Frontal cortex (tissue), 4 donors: Measurements from ENCODE around the gene CHAF1A. TPM values are rescaled to one million over a fixed set of nuclear protein-coding genes. Genes with fewer than 3 reads are reported as not detected.
A peak's percentile ranks its signal among the peaks of the same experiment; 100 is the strongest.

Experiments used
- DNase-seq, 2 donors: peaks; one replicate each; pipeline ENCODE4 v3.0.0; 2012; ENCODE audit warnings: low spot score in 2 of 2
- FAIRE-seq: peaks from 2 replicates; lab custom pipeline; 2012; peaks lifted over from hg19 to GRCh38; lab: Jason Lieb, UNC
- small RNA-seq: library from RNA; depleted of rRNA; stranded (forward); fragments of <200 nt; gene quantifications from one replicate; pipeline ENCODE3, GENCODE V24; 2014
- total RNA-seq: library from RNA; depleted of rRNA; stranded (reverse); fragments of >200 nt; gene quantifications from one replicate; pipeline ENCODE4 v1.2.3, GENCODE V29; 2014
- donor health status: control.
- donor health status: control.
- donor health status: control.

Gene CHAF1A
- total RNA-seq, 1 donor from 2014 or later: 11.8 TPM

DNA sequence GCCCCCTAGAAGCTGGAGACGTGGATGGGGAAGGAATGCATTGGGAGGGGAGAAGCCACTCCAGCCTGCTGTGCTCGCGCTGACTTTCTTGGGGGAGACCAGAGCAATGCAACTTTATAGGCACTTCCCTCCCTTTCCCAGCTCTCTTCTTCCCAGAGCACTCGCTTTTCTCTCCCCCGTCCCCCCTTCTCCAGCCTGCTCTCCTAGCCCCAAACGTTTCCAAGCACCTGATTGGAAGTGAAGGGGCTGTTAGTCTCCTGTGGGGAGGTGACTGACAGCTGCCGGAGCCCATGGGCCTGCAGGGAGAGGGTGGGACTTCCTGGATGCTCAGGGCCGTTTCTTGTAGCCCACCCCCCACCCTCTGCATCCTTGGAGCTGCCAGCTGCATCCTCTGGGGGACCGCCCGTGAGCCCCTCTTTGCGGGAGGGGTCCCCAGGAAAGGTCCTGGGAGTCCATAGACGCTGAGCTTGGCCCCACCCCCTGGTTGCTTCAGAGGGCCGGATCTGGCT lies 72.1 kb downstream of the CHAF1A start:
- DNase-seq: peak in 1 of 2 donors; percentile 72
- no peak for FAIRE-seq

DNA sequence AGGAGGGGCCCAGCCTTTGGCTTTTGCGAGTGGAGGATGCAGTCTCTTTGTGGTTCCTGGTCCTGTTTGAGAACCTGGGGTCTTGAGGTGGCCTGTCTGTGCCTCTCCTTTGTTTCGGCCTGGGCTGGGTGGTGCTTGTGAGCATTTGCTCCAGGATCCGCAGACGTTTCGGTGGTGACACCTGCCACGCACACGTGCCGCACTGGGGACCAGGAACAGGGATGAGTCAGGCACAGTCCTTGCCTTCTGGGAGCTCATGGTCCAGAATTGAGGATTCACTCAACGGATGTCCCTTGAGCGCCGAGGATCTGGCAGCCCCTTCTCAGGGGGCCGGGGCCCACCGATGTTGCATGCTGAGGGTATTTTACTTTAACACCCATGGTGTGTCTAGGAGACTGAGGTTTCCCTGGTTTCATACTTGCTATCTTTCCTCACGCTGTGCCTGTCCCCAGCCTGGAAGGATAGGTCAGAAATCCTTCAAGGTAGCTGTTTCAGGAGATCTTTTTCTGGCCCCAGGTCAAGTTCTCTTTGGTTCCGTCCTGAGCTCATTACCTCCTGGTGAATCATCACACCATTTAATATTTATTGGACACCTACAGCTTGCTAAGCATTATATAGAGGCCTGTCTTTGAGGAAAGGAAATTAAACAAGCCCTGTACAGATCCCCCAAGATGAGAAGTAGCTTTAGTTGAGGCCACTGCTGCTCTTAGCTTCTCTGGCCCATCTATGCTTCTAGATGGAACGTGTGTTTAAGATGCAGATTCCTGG lies 74.8 kb downstream of the CHAF1A start:
- DNase-seq (no peak), FAIRE-seq (no peak)

GRCh38 chr19:4482721-4483364 lies 80.4 kb downstream of the CHAF1A start:
- no peak for DNase-seq
- no peak for FAIRE-seq

DNA sequence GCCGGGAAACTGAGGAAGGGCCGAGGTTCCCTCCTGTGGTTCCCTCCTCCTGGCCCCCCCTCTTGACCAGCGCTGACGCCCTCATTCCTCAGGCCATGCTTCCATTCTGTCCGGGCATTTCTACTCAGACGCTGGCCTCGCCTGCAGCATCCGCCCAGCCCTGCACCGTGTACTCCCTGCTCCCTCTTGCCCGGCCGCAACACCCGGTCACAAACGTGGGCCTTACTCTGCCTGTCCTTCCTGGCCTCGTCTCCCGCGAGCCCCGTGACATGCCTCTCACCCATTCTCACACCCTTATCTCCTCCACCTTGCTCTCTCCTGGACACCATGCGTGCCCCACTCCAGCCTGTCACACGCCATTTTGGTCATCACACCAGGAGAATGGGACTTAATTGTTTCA lies 80.9 kb downstream of the CHAF1A start:
- FAIRE-seq: no peak
- no peak for DNase-seq

GRCh38 chr19:4487572-4487971 lies 85.1 kb downstream of the CHAF1A start:
- no peak for FAIRE-seq
- DNase-seq: no peak

GRCh38 chr19:4488496-4488895 lies 86.1 kb downstream of the CHAF1A start:
- FAIRE-seq: no peak

DNA sequence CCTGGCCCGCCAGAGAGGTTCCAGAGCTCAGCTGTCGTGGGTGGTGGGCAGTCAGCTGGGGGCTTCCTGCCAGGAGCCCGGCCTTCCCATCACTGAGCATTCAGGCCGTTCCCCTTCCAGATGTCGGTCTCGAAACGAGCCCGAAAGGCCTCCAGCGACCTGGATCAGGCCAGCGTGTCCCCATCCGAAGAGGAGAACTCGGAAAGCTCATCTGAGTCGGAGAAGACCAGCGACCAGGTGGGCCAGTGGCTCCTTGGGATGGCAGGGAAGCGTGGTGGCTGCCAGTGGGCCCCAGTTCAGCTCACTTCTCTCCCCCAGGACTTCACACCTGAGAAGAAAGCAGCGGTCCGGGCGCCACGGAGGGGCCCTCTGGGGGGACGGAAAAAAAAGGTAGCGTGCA lies 89.0 kb downstream of the CHAF1A start:
- DNase-seq (no peak), FAIRE-seq (no peak)

More at GRCh38 chr19:4488496-4488895, 86.1 kb downstream of the CHAF1A start:
- no peak for DNase-seq

- no peak for DNase-seq
- FAIRE-seq: no peak
These were observed 90.1 kb downstream of the CHAF1A start for GRCh38 chr19:4492337-4493103.

Small RNA genes within 50 kb of the gene (small RNA-seq; reads per million reads assigned to genes)
- gene MIR4746: not detected

Other genes with a start within 250 kb of the CHAF1A start
- not detected for gene CREB3L3, start 249.0 kb upstream of the CHAF1A start, total RNA-seq
- gene SIRT6, start 220.1 kb upstream of the CHAF1A start, total RNA-seq: 10.2 TPM
- 8.2 TPM for gene ANKRD24, start 220.0 kb upstream of the CHAF1A start, total RNA-seq
- not detected for gene EBI3, start 173.1 kb upstream of the CHAF1A start, total RNA-seq
- 17.9 TPM for gene YJU2, start 155.6 kb upstream of the CHAF1A start, total RNA-seq
- 2.0 TPM for gene SHD, start 123.4 kb upstream of the CHAF1A start, total RNA-seq
- not detected for gene TMIGD2, start 100.3 kb upstream of the CHAF1A start, total RNA-seq
- 38.7 TPM for gene FSD1, start 98.0 kb upstream of the CHAF1A start, total RNA-seq
- 0.82 TPM for gene STAP2, start 63.8 kb upstream of the CHAF1A start, total RNA-seq
- 18.8 TPM for gene MPND, start 59.1 kb upstream of the CHAF1A start, total RNA-seq
- gene SH3GL1, start 2.1 kb upstream of the CHAF1A start, total RNA-seq: 17.5 TPM
- gene UBXN6, start 55.2 kb downstream of the CHAF1A start, total RNA-seq: 91.3 TPM
- gene HDGFL2, start 69.7 kb downstream of the CHAF1A start, total RNA-seq: 44.8 TPM
- under 0.01 TPM for gene PLIN4, start 115.8 kb downstream of the CHAF1A start, total RNA-seq
- 0.82 TPM for gene PLIN5, start 132.6 kb downstream of the CHAF1A start, total RNA-seq
- under 0.01 TPM for gene LRG1, start 137.4 kb downstream of the CHAF1A start, total RNA-seq
- 33.0 TPM for gene SEMA6B, start 157.0 kb downstream of the CHAF1A start, total RNA-seq
- 4.5 TPM for gene TNFAIP8L1, start 236.9 kb downstream of the CHAF1A start, total RNA-seq